Testis (tissue), 2 donors: ENCODE data around the gene DKK3.

Source experiments
- POLR2A ChIP-seq: fragments of 450-650 bp; IDR thresholded peaks from one replicate; pipeline ENCODE4 v1.6.1; 2017; ENCODE audit warnings: antibody characterized with exemption, mild to moderate bottlenecking, moderate library complexity
- TF ChIP-seq, protein P1 (sequence below), 3 experiments: fragments of 450-650 bp in 2 of 3; fragments of 200-600 bp in 1 of 3; sonication (generic) in 1 of 3; IDR thresholded peaks; one replicate each; pipeline ENCODE4 v1.5.1; 2016 to 2019; ENCODE audit warnings: antibody characterized with exemption in 3 of 3, mild to moderate bottlenecking in 2 of 3, moderate library complexity in 1 of 3

DNA sequence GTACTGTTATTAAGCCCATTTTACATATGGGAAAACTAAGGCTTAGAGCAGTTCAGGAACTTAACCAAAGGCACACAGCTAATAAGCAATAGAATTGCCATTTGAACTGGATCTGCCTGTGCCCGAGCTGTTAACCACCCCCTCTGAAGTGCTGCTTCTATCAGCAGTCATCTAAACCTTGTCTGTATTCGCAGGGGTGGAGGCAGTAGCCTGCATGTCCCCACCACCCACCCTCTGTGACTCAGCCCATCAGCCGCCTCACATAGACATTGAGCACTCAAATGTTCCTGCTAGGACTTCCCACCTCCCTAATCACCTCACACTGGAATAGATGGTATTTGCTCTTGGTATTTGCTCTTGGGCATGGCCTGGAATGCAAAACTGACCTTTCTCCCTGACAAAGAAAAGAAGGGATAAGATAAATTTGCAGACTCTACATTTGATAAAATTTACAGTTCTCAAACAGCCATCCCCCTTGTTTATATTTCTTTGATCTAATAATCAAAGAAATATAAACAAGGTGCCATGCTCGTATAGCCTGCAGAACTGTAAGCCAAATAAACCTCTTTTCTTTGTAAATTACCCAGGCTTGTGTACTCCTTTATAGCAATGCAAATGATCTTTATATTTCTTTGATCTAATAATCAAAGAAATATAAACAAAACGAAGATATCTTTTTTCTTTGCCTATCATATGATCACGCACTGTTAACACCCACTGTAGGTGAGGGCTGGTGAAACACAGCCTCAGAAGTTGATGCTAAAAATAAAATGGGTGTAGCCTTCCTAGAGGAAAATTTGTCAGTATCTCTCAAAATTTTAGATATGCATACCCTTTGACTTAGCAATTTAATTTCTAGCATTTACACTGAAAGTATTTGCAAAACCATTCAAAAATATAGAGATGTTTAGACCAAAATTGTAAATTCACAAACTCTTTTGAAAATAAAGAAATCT, 15.9 kb downstream of the DKK3 start:
- TF ChIP-seq POLR2A = no peak
- TF ChIP-seq, protein P1, sequence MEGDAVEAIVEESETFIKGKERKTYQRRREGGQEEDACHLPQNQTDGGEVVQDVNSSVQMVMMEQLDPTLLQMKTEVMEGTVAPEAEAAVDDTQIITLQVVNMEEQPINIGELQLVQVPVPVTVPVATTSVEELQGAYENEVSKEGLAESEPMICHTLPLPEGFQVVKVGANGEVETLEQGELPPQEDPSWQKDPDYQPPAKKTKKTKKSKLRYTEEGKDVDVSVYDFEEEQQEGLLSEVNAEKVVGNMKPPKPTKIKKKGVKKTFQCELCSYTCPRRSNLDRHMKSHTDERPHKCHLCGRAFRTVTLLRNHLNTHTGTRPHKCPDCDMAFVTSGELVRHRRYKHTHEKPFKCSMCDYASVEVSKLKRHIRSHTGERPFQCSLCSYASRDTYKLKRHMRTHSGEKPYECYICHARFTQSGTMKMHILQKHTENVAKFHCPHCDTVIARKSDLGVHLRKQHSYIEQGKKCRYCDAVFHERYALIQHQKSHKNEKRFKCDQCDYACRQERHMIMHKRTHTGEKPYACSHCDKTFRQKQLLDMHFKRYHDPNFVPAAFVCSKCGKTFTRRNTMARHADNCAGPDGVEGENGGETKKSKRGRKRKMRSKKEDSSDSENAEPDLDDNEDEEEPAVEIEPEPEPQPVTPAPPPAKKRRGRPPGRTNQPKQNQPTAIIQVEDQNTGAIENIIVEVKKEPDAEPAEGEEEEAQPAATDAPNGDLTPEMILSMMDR (IDR thresholded peaks at IDR 0.05) = no peak
